CD4-positive, alpha-beta memory T cell (primary cell): Measurements from ENCODE around the gene EYS. TPM values are rescaled to one million over a fixed set of nuclear protein-coding genes. Genes with fewer than 3 reads are reported as not detected.

Experiments used
- CTCF ChIA-PET: fragments of 350-600 bp; sonication (Branson Sonifier 250); formaldehyde crosslinking; loops from one replicate; lab custom pipeline; 2021; ENCODE audit warnings: inconsistent platforms; ENCODE audit not compliant: partially characterized antibody; lab: Charles Lee
- POLR2A ChIA-PET: fragments of 350-600 bp; sonication (Branson Sonifier 250); formaldehyde crosslinking; loops from one replicate; lab custom pipeline; 2021; ENCODE audit not compliant: partially characterized antibody; lab: Charles Lee
- DNase-seq, 5 donors: peaks; one replicate each; pipeline versions ENCODE4 v3.0.0 to v3.0.0-alpha.2; 2020 to 2022; ENCODE audit warnings: mixed read lengths in 1 of 5
- H3K27ac ChIP-seq: one replicate; pipeline ENCODE4 v1.7.0; 2013; ENCODE audit warnings: low read depth, low read length
- H3K27me3 ChIP-seq: 2 replicates; pipeline ENCODE4 v1.7.0; 2013; ENCODE audit warnings: mild to moderate bottlenecking, low read length, moderate library complexity; ENCODE audit not compliant: insufficient read depth
- H3K36me3 ChIP-seq: 2 replicates; pipeline ENCODE4 v1.7.0; 2013; ENCODE audit warnings: mild to moderate bottlenecking, low read length, moderate library complexity; ENCODE audit not compliant: insufficient read depth
- H3K4me1 ChIP-seq: 2 replicates; pipeline ENCODE4 v1.7.0; 2013; ENCODE audit warnings: mild to moderate bottlenecking, low read length, moderate library complexity; ENCODE audit not compliant: insufficient read depth
- H3K4me3 ChIP-seq, 2 donors: one replicate each; pipeline ENCODE4 v1.7.0; 2013; ENCODE audit warnings: low read length in 2 of 2, mild to moderate bottlenecking in 1 of 2
- H3K9me3 ChIP-seq, 2 donors: one replicate each; pipeline ENCODE4 v1.7.0; 2013; ENCODE audit warnings: low read length in 2 of 2, control low read depth in 1 of 2; ENCODE audit not compliant: control insufficient read depth in 1 of 2
- H3K27ac Mint-ChIP-seq, 7 donors: one replicate each; pipeline ENCODE4 v1.8.0; 2020 to 2021; ENCODE audit warnings: mixed read lengths in 7 of 7, mild to moderate bottlenecking in 6 of 7, inconsistent platforms in 3 of 7, moderate library complexity in 3 of 7
- H3K27me3 Mint-ChIP-seq, 2 donors: one replicate each; pipeline ENCODE4 v1.8.0; 2020 to 2021; ENCODE audit warnings: mixed read lengths in 2 of 2
- H3K36me3 Mint-ChIP-seq, 2 donors: one replicate each; pipeline ENCODE4 v1.8.0; 2020 to 2021; ENCODE audit warnings: mixed read lengths in 2 of 2, inconsistent platforms in 1 of 2, mild to moderate bottlenecking in 1 of 2
- H3K4me1 Mint-ChIP-seq, 4 donors: one replicate each; pipeline ENCODE4 v1.8.0; 2020 to 2021; ENCODE audit warnings: mixed read lengths in 4 of 4, mild to moderate bottlenecking in 1 of 4
- H3K4me3 Mint-ChIP-seq, 8 donors: one replicate each; pipeline ENCODE4 v1.8.0; 2020 to 2021; ENCODE audit warnings: mixed read lengths in 8 of 8, mild to moderate bottlenecking in 7 of 8, moderate library complexity in 6 of 8, inconsistent platforms in 3 of 8
- H3K9me3 Mint-ChIP-seq, 8 donors: one replicate each; pipeline ENCODE4 v1.8.0; 2020 to 2021; ENCODE audit warnings: mixed read lengths in 8 of 8, mild to moderate bottlenecking in 5 of 8, inconsistent platforms in 3 of 8, moderate library complexity in 1 of 8
- intact Hi-C: fragments of 100-400 bp; cut with micrococcal nuclease; formaldehyde crosslinking; loops from one replicate; pipeline ENCODE4 v1.15.1; 2023
- polyA plus RNA-seq, 2 donors: library from polyadenylated mRNA; unstranded; fragments of 300-500 nt; fragmentation: Illumina TruSeq; gene quantifications; one replicate each; pipeline ENCODE4 v1.2.3, GENCODE V29; 2021
- total RNA-seq, 2 experiments: library from RNA; stranded (reverse); gene quantifications; one replicate each; pipeline ENCODE4 v1.2.3, GENCODE V29; 2021

The EYS gene
- total and polyA plus RNA-seq, 4 experiments from 2014 or later: 0.17 to 0.20 TPM; not detected in 2

DNA sequence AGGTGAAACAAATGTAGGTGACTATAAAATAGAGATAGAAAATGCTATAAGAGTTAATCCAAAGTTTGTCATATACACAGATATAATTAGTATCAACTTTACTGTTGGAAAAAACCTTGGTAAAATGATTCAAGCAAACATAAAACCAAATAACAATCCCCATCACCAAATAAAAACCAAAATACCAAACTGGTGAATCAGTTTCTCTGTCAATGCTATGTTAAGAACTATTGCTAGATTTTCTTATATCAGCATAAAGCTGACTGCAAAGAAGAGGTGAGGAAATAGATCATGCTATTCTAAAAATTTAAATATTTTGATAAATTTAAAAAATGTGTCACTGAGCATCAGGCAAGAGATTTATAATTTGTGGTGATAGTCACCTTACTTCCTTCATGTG, 1413.0 kb downstream of the EYS start:
- no peaks in the 10 kb centered on the region for H3K4me1 Mint-ChIP-seq
- Histone ChIP-seq H3K4me3 (no peak overlapping the region), H3K4me1 (no peaks in the 10 kb centered on the region), H3K36me3 (no peaks in the 10 kb centered on the region), H3K27me3 (no peaks in the 10 kb centered on the region), H3K9me3 (no peaks in the 10 kb centered on the region), H3K27ac (no peak overlapping the region)
- H3K9me3 Mint-ChIP-seq: peaks cover 0 to 7% (median 5%) of the 10 kb centered on the region in 8 donors
- H3K36me3 Mint-ChIP-seq: no peaks in the 10 kb centered on the region
- CTCF ChIA-PET: no interaction called here
- POLR2A ChIA-PET: no interaction called here
- no peak overlapping the region for H3K27ac Mint-ChIP-seq
- H3K4me3 Mint-ChIP-seq: no peak overlapping the region
- H3K27me3 Mint-ChIP-seq: no peaks in the 10 kb centered on the region
- intact Hi-C loops: no loop called here
- no peak for DNase-seq

- CTCF ChIA-PET: no interaction called here
Observed at GRCh38 chr6:64293298-64293697, 1413.7 kb downstream of the EYS start.

GRCh38 chr6:64290867-64291266, 1416.2 kb downstream of the EYS start:
- Histone ChIP-seq H3K9me3 (no peaks in the 10 kb centered on the region), H3K27me3 (no peaks in the 10 kb centered on the region), H3K4me3 (no peak overlapping the region), H3K4me1 (no peaks in the 10 kb centered on the region), H3K27ac (no peak overlapping the region), H3K36me3 (no peaks in the 10 kb centered on the region)
- Mint-ChIP-seq H3K4me3 (no peak overlapping the region), H3K27me3 (no peaks in the 10 kb centered on the region), H3K36me3 (no peaks in the 10 kb centered on the region), H3K4me1 (no peaks in the 10 kb centered on the region), H3K27ac (no peak overlapping the region), H3K9me3 (peaks cover 0 to 7% (median under 1%) of the 10 kb centered on the region in 8 donors)
- no peak for DNase-seq
- ChIA-PET CTCF (interaction anchor here (0.6 kb wide), 1 partner anchor 210 kb away, joined by 3 read pairs; no protein-coding TSS in a partner anchor), POLR2A (no interaction called here)
- intact Hi-C loops: no loop called here

More at GRCh38 chr6:64293298-64293697, 1413.7 kb downstream of the EYS start:
- POLR2A ChIA-PET: no interaction called here
- no peaks in the 10 kb centered on the region for H3K4me1 Mint-ChIP-seq
- Histone ChIP-seq H3K9me3 (no peaks in the 10 kb centered on the region), H3K4me3 (no peak overlapping the region), H3K4me1 (no peaks in the 10 kb centered on the region), H3K27me3 (no peaks in the 10 kb centered on the region), H3K27ac (no peak overlapping the region), H3K36me3 (no peaks in the 10 kb centered on the region)
- H3K4me3 Mint-ChIP-seq: no peak overlapping the region
- H3K9me3 Mint-ChIP-seq: peaks cover 0 to 7% (median 4%) of the 10 kb centered on the region in 8 donors
- intact Hi-C loops: no loop called here
- DNase-seq: no peak
- no peaks in the 10 kb centered on the region for H3K36me3 Mint-ChIP-seq
- no peak overlapping the region for H3K27ac Mint-ChIP-seq
- no peaks in the 10 kb centered on the region for H3K27me3 Mint-ChIP-seq

DNA sequence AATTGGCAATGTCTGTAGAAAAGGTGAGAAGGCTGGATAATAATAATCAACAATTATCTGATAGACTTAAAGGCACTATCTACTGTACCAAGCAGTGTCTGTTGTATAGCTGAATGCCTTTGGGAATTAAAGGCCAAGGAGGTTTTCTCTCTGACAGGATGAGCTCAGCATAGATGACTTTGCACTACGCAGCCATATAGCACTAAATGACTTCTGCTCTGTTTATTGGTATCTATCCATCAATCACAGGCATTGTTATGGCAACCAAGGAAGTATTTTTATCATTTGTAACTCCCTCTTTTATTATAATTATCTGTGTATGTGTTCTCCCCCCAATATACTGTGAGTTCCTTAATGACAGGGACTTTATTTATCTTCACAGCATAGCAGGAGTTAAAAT, 1417.1 kb downstream of the EYS start:
- no peaks in the 10 kb centered on the region for H3K36me3 Mint-ChIP-seq
- H3K27ac ChIP-seq: no peak overlapping the region
- H3K27ac Mint-ChIP-seq: no peak overlapping the region
- no peaks in the 10 kb centered on the region for H3K27me3 ChIP-seq
- no peak for DNase-seq
- no peak overlapping the region for H3K4me3 ChIP-seq
- ChIA-PET CTCF (no interaction called here), POLR2A (no interaction called here)
- no peaks in the 10 kb centered on the region for H3K4me1 ChIP-seq
- peaks cover 0 to 9% (median 2%) of the 10 kb centered on the region in 8 donors for H3K9me3 Mint-ChIP-seq
- no peaks in the 10 kb centered on the region for H3K9me3 ChIP-seq
- no peaks in the 10 kb centered on the region for H3K4me1 Mint-ChIP-seq
- H3K4me3 Mint-ChIP-seq: no peak overlapping the region
- H3K36me3 ChIP-seq: no peaks in the 10 kb centered on the region
- H3K27me3 Mint-ChIP-seq: no peaks in the 10 kb centered on the region
- intact Hi-C loops: no loop called here

DNA sequence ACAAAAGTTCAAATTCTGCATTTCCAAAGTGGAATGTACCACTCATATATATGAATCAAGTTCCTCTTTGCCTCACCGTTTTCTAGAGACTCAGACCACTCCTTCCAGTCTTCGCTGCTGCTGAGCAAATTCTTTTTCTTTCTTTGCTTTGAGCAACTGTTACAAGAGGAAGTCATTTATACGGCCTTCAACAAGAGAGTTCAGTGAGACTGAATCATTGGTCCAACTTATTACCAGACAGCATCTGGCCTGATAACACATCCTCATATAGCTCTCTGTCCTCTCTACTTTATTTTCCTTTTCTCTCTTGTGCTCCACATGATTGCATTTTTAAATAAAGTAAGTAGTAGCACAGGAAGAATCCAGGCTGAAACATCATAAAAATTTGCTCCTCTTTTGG, 1418.7 kb downstream of the EYS start:
- Mint-ChIP-seq H3K36me3 (no peaks in the 10 kb centered on the region), H3K4me1 (no peaks in the 10 kb centered on the region), H3K27ac (no peak overlapping the region), H3K9me3 (peaks cover 0 to 10% (median 2%) of the 10 kb centered on the region in 8 donors), H3K27me3 (no peaks in the 10 kb centered on the region), H3K4me3 (no peak overlapping the region)
- DNase-seq: no peak
- CTCF ChIA-PET: no interaction called here
- Histone ChIP-seq H3K27me3 (no peaks in the 10 kb centered on the region), H3K4me3 (no peak overlapping the region), H3K4me1 (no peaks in the 10 kb centered on the region), H3K36me3 (no peaks in the 10 kb centered on the region), H3K27ac (no peak overlapping the region), H3K9me3 (no peaks in the 10 kb centered on the region)
- intact Hi-C loops: no loop called here
- POLR2A ChIA-PET: no interaction called here

GRCh38 chr6:64281167-64281566, 1425.9 kb downstream of the EYS start:
- Mint-ChIP-seq H3K27me3 (no peaks in the 10 kb centered on the region), H3K4me3 (no peak overlapping the region), H3K4me1 (no peaks in the 10 kb centered on the region), H3K9me3 (peaks cover 0 to 8% (median 4%) of the 10 kb centered on the region in 8 donors), H3K36me3 (no peaks in the 10 kb centered on the region), H3K27ac (no peak overlapping the region)
- CTCF ChIA-PET: no interaction called here
- intact Hi-C loops: no loop called here
- no peaks in the 10 kb centered on the region for H3K27me3 ChIP-seq
- H3K36me3 ChIP-seq: no peaks in the 10 kb centered on the region
- DNase-seq: no peak
- no peak overlapping the region for H3K27ac ChIP-seq
- no peaks in the 10 kb centered on the region for H3K4me1 ChIP-seq
- no peak overlapping the region for H3K4me3 ChIP-seq
- no peaks in the 10 kb centered on the region for H3K9me3 ChIP-seq
- POLR2A ChIA-PET: no interaction called here

DNA sequence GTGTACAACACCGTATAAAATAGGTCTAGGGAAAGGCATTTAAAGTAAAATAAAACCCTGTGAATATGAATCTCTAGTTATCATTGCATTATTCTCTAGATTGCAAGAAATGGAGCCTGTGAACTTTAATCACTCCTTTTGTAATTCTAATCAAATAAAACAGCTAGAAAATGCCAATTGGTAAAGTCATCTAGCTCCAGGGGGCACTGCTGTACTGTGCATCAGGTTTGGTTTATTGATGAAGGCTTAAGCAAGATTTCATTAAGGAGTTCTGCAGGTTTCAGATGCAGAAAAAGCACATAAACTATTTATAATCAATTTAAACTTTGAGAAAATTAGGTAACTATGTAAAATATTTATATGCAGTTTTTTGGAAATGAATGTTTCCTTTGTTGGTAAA, 1426.5 kb downstream of the EYS start:
- H3K27ac Mint-ChIP-seq: no peak overlapping the region
- no peaks in the 10 kb centered on the region for H3K4me1 Mint-ChIP-seq
- ChIA-PET POLR2A (no interaction called here), CTCF (no interaction called here)
- H3K4me1 ChIP-seq: no peaks in the 10 kb centered on the region
- no peaks in the 10 kb centered on the region for H3K36me3 Mint-ChIP-seq
- no peak overlapping the region for H3K4me3 Mint-ChIP-seq
- no peak overlapping the region for H3K27ac ChIP-seq
- no peaks in the 10 kb centered on the region for H3K27me3 Mint-ChIP-seq
- H3K9me3 Mint-ChIP-seq: peaks cover 0 to 9% (median 6%) of the 10 kb centered on the region in 8 donors
- no peak overlapping the region for H3K4me3 ChIP-seq
- no peak for DNase-seq
- H3K27me3 ChIP-seq: no peaks in the 10 kb centered on the region
- H3K9me3 ChIP-seq: no peaks in the 10 kb centered on the region
- intact Hi-C loops: no loop called here
- no peaks in the 10 kb centered on the region for H3K36me3 ChIP-seq

DNA sequence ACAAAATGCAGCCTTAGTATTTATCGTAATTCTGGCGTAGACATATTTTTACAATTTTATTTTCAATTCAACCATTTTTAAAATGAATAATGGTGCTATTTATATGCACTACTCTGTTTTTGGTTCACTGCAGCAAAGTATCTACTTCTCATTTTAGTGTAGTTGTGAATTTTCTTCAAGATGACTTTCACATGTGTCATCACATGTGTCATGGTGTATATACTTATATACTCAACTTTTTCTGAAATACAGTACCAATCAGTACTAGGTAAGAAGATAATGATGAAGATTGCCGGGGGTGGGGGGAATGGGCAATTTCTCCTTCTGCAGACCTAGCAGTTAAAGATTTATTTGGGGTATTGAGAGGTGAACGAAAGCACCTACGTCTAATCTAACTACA, 1436.9 kb downstream of the EYS start:
- no peak overlapping the region for H3K27ac ChIP-seq
- Mint-ChIP-seq H3K27me3 (no peaks in the 10 kb centered on the region), H3K36me3 (no peaks in the 10 kb centered on the region), H3K4me1 (no peaks in the 10 kb centered on the region), H3K27ac (no peak overlapping the region), H3K4me3 (no peak overlapping the region), H3K9me3 (peaks cover 0 to 16% (median 5%) of the 10 kb centered on the region in 8 donors)
- H3K4me3 ChIP-seq: no peak overlapping the region
- ChIA-PET CTCF (no interaction called here), POLR2A (no interaction called here)
- intact Hi-C loops: no loop called here
- H3K9me3 ChIP-seq: no peaks in the 10 kb centered on the region
- DNase-seq: no peak
- H3K36me3 ChIP-seq: no peaks in the 10 kb centered on the region
- no peaks in the 10 kb centered on the region for H3K27me3 ChIP-seq
- H3K4me1 ChIP-seq: no peaks in the 10 kb centered on the region
